ENCODE results near the gene GHR. TPM values are rescaled to one million over a fixed set of nuclear protein-coding genes. Genes with fewer than 3 reads are reported as not detected.

The GHR gene
- total and polyA plus RNA-seq, 2 donors (not counting 3 experiments of a cell fraction or from before 2014, with no cell fraction given), result 0.27 to 0.28 TPM

DNA sequence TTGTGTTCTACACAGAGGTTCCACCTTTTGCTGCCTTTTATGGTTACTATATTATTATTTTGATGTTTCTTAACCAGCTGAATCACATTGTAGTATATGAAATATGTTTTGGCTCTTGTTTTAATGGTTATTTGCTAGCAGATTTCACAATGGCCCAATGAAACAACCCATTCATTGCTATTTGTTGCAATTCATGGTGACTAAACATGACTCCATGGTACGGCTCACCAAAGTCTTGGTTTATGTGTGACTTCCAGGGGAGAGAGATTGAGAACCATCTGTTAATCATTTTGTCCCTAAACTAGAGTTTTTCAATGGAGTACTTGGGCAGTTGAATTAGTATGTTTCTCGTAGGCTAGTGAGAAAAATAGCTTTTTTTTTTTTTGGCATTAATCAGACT lies 108.4 kb downstream of the GHR start:
- DNase-seq (ENCODE audit: low read depth, low spot score), result no peak
- CTCF ChIA-PET, result no interaction called here
- no peaks in the 10 kb centered on the region for H3K36me3 ChIP-seq (ENCODE audit: control insufficient read depth in 2 of 2, extremely low read depth in 1 of 2, insufficient read depth in 2 of 2, low read length in 2 of 2)
- H3K4me1 ChIP-seq (ENCODE audit: control insufficient read depth, extremely low read depth, insufficient read depth, low read length), result no peaks in the 10 kb centered on the region
- H3K4me2 ChIP-seq (ENCODE audit: insufficient read depth, low read length), result no peak overlapping the region
- POLR2A ChIA-PET, result no interaction called here
- no peak overlapping the region for H3K27ac ChIP-seq (ENCODE audit: insufficient read depth, low read depth, low read length)
- no peak for FAIRE-seq
- H3K4me3 ChIP-seq (replicated peaks in 1 of 3; ENCODE audit: insufficient read depth in 1 of 3, low read depth in 1 of 3, low read length in 3 of 3), result no peak overlapping the region
- H3K9me3 ChIP-seq (replicated peaks; ENCODE audit: control insufficient read depth, insufficient read depth, low read length), result no peaks in the 10 kb centered on the region
- H3K79me2 ChIP-seq (ENCODE audit: control insufficient read depth, insufficient read depth, low read length), result no peaks in the 10 kb centered on the region
- H2AFZ ChIP-seq (ENCODE audit: low read depth, low read length), result no peak overlapping the region
- no peak overlapping the region for H3K9ac ChIP-seq (replicated peaks; ENCODE audit: extremely low read depth, insufficient read depth, low read length)
- TF ChIP-seq MYC (IDR thresholded peaks at IDR 0.05; ENCODE audit: low read depth, low read length) (no peak), GATA2 (IDR thresholded peaks at IDR 0.05; ENCODE audit: insufficient read depth, insufficient read length, low read depth, low read length) (no peak), JUN (IDR thresholded peaks at IDR 0.05; ENCODE audit: borderline replicate concordance, insufficient read depth, insufficient read length, low read depth) (no peak), POLR2AphosphoS5 (IDR thresholded peaks at IDR 0.05; ENCODE audit: insufficient read depth, low read depth, low read length) (no peak), FOS (IDR thresholded peaks at IDR 0.05; ENCODE audit: borderline replicate concordance, insufficient read depth, low read length) (no peak), EZH2 (IDR thresholded peaks at IDR 0.05; ENCODE audit: borderline replicate concordance, low read depth, low read length, severe bottlenecking) (no peak), CTCF (IDR thresholded peaks at IDR 0.05; ENCODE audit: extremely low read depth in 1 of 2, insufficient read depth in 1 of 2, low read depth in 1 of 2, low read length in 2 of 2) (no peak), POLR2A (IDR thresholded peaks at IDR 0.05; ENCODE audit: low read depth, low read length) (no peak)
- TF ChIP-seq, protein P1, sequence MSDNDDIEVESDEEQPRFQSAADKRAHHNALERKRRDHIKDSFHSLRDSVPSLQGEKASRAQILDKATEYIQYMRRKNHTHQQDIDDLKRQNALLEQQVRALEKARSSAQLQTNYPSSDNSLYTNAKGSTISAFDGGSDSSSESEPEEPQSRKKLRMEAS (IDR thresholded peaks at IDR 0.05; ENCODE audit: insufficient read depth, insufficient read length), result no peak
- intact Hi-C loops (cut with micrococcal nuclease), result no loop called here
- no peaks in the 10 kb centered on the region for H3K27me3 ChIP-seq (ENCODE audit: control insufficient read depth in 2 of 2, insufficient read depth in 2 of 2, low read length in 2 of 2)
- dilution Hi-C loops (cut with MboI; ENCODE audit: extremely low pct_ligation_motif_present, low sequenced_read_pairs), result no loop called here
- BruUV-seq (replicated peaks), result no TSS peak
- H4K20me1 ChIP-seq (replicated peaks; ENCODE audit: control insufficient read depth, extremely low read depth, insufficient read depth, low read length), result no peaks in the 10 kb centered on the region
- H3K9me1 ChIP-seq (replicated peaks; ENCODE audit: control insufficient read depth, extremely low read depth, insufficient read depth, low read length), result no peaks in the 10 kb centered on the region
